SK-N-SH (cell line): Measurements from ENCODE around the gene OCA2.

Experiments used
- CHD2 ChIP-seq: fragments of 150-350 bp; IDR thresholded peaks from 2 replicates; pipeline ENCODE4 v1.6.1; 2018; ENCODE audit warnings: low read length; ENCODE audit not compliant: partially characterized antibody
- EP300 ChIP-seq, 2 experiments: IDR thresholded peaks; 2 replicates each; pipeline versions ENCODE4 v1.4.0 to v1.6.1; 2012; ENCODE audit warnings: borderline replicate concordance in 1 of 2, low read depth in 1 of 2, low read length in 1 of 2
- MXI1 ChIP-seq: IDR thresholded peaks from 2 replicates; pipeline ENCODE4 v1.6.1; 2012; ENCODE audit warnings: mild to moderate bottlenecking, low read depth, low read length, improper control_type of control experiment
- POLR2AphosphoS5 ChIP-seq: IDR thresholded peaks from 2 replicates; pipeline ENCODE4 v1.6.1; 2012; ENCODE audit warnings: low read depth, low read length
- RAD21 ChIP-seq: IDR thresholded peaks from 2 replicates; pipeline ENCODE4 v1.6.1; 2012; ENCODE audit warnings: mild to moderate bottlenecking, low read length
- REST ChIP-seq: IDR thresholded peaks from 2 replicates; pipeline ENCODE4 v1.6.1; 2012; ENCODE audit warnings: mild to moderate bottlenecking, low read depth, low read length, moderate library complexity
- SIN3A ChIP-seq: IDR thresholded peaks from 2 replicates; pipeline ENCODE4 v1.6.1; 2012; ENCODE audit warnings: low read depth, mild to moderate bottlenecking, low read length, moderate library complexity, borderline replicate concordance
- SMC3 ChIP-seq: IDR thresholded peaks from 2 replicates; pipeline ENCODE4 v1.6.1; 2012; ENCODE audit warnings: low read depth, low read length, improper control_type of control experiment
- TAF1 ChIP-seq: IDR thresholded peaks from 2 replicates; pipeline ENCODE4 v1.6.1; 2012; ENCODE audit warnings: low read depth, mild to moderate bottlenecking, low read length, moderate library complexity, borderline replicate concordance
- YY1 ChIP-seq: IDR thresholded peaks from 2 replicates; pipeline ENCODE4 v1.4.0; 2012; ENCODE audit warnings: low read depth, mild to moderate bottlenecking
- ZBTB33 ChIP-seq: IDR thresholded peaks from 2 replicates; pipeline ENCODE4 v1.4.0; 2012; ENCODE audit warnings: low read depth, borderline replicate concordance
- TF ChIP-seq, protein P1 (sequence below): fragments of 200-600 bp; sonication (generic); IDR thresholded peaks from 2 replicates; pipeline ENCODE4 v1.6.1; 2017; ENCODE audit warnings: antibody characterized with exemption, mild to moderate bottlenecking, moderate library complexity
- TF ChIP-seq, protein P2 (sequence below): IDR thresholded peaks from 2 replicates; pipeline ENCODE4 v1.4.0; 2012; ENCODE audit warnings: low read depth

GRCh38 chr15:28066231-28066630, 32.9 kb downstream of the OCA2 start:
- TF ChIP-seq EP300 (IDR thresholded peaks at IDR 0.05; ENCODE audit: borderline replicate concordance in 1 of 2, low read depth in 1 of 2, low read length in 1 of 2): no peak
- TF ChIP-seq YY1: no peak
- TF ChIP-seq, protein P1, sequence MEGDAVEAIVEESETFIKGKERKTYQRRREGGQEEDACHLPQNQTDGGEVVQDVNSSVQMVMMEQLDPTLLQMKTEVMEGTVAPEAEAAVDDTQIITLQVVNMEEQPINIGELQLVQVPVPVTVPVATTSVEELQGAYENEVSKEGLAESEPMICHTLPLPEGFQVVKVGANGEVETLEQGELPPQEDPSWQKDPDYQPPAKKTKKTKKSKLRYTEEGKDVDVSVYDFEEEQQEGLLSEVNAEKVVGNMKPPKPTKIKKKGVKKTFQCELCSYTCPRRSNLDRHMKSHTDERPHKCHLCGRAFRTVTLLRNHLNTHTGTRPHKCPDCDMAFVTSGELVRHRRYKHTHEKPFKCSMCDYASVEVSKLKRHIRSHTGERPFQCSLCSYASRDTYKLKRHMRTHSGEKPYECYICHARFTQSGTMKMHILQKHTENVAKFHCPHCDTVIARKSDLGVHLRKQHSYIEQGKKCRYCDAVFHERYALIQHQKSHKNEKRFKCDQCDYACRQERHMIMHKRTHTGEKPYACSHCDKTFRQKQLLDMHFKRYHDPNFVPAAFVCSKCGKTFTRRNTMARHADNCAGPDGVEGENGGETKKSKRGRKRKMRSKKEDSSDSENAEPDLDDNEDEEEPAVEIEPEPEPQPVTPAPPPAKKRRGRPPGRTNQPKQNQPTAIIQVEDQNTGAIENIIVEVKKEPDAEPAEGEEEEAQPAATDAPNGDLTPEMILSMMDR: no peak
- TF ChIP-seq SIN3A: no peak
- no peak for TF ChIP-seq SMC3
- TF ChIP-seq REST: no peak
- no peak for TF ChIP-seq TAF1
- TF ChIP-seq RAD21: no peak
- no peak for TF ChIP-seq CHD2
- no peak for TF ChIP-seq POLR2AphosphoS5
- no peak for TF ChIP-seq MXI1
- TF ChIP-seq, protein P2, sequence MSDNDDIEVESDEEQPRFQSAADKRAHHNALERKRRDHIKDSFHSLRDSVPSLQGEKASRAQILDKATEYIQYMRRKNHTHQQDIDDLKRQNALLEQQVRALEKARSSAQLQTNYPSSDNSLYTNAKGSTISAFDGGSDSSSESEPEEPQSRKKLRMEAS: no peak
- TF ChIP-seq ZBTB33: no peak
